COR-L47 (cell line): ENCODE results near the gene ITPR3.
A peak's percentile ranks its signal among the peaks of the same experiment; 100 is the strongest.
"Not testable (repeated sequence)": the region's sequence is repeated elsewhere in the genome, so short reads cannot be mapped to it uniquely, and the experiment has no call there.

Experiments
- DNase-seq: peaks from one replicate; lab custom pipeline; 2025; lab: John Stamatoyannopoulos, UW

ITPR3 gene

GRCh38 chr6:33591424-33592032 lies 29.6 kb upstream of the ITPR3 start:
- no peak for DNase-seq

- DNase-seq: no peak
Measured at GRCh38 chr6:33592280-33592594, 28.9 kb upstream of the ITPR3 start.

- no peak for DNase-seq
Measured at GRCh38 chr6:33592595-33593413, 28.3 kb upstream of the ITPR3 start.

- DNase-seq: no peak
Measured at GRCh38 chr6:33593414-33593727, 27.8 kb upstream of the ITPR3 start.

GRCh38 chr6:33595001-33595846 lies 25.9 kb upstream of the ITPR3 start:
- no peak for DNase-seq

GRCh38 chr6:33596894-33597293 lies 24.2 kb upstream of the ITPR3 start:
- DNase-seq: not testable (repeated sequence)

GRCh38 chr6:33597551-33598322 lies 23.4 kb upstream of the ITPR3 start:
- no peak for DNase-seq

GRCh38 chr6:33599413-33599938 lies 21.6 kb upstream of the ITPR3 start:
- DNase-seq: peak; percentile 69

GRCh38 chr6:33600761-33601160 lies 20.4 kb upstream of the ITPR3 start:
- no peak for DNase-seq

GRCh38 chr6:33602180-33602579 lies 18.9 kb upstream of the ITPR3 start:
- DNase-seq: no peak

- no peak for DNase-seq
Measured at GRCh38 chr6:33604941-33605854, 15.9 kb upstream of the ITPR3 start.

- no peak for DNase-seq
Measured at GRCh38 chr6:33606642-33607041, 14.5 kb upstream of the ITPR3 start.

- no peak for DNase-seq
Measured at GRCh38 chr6:33607126-33607783, 13.9 kb upstream of the ITPR3 start.

- DNase-seq: peak; percentile 37
Measured at GRCh38 chr6:33607784-33608161, 13.3 kb upstream of the ITPR3 start.

- DNase-seq: no peak
Measured at GRCh38 chr6:33609019-33609418, 12.1 kb upstream of the ITPR3 start.

- DNase-seq: no peak
Measured at GRCh38 chr6:33609528-33609927, 11.6 kb upstream of the ITPR3 start.

- DNase-seq: no peak
Measured at GRCh38 chr6:33610067-33610466, 11.1 kb upstream of the ITPR3 start.

- DNase-seq: no peak
Measured at GRCh38 chr6:33610779-33611732, 10.1 kb upstream of the ITPR3 start.

GRCh38 chr6:33613146-33613794 lies 7.9 kb upstream of the ITPR3 start:
- DNase-seq: no peak
